Fibroblast of the conjunctiva (primary cell): ENCODE results near the gene ADH6.
"Not testable (repeated sequence)": the region's sequence is repeated elsewhere in the genome, so short reads cannot be mapped to it uniquely, and the experiment has no call there.

Source experiments
- DNase-seq: peaks from one replicate; pipeline ENCODE4 v3.0.0-alpha.2; 2010; ENCODE audit warnings: low read depth

ADH6 gene

DNA sequence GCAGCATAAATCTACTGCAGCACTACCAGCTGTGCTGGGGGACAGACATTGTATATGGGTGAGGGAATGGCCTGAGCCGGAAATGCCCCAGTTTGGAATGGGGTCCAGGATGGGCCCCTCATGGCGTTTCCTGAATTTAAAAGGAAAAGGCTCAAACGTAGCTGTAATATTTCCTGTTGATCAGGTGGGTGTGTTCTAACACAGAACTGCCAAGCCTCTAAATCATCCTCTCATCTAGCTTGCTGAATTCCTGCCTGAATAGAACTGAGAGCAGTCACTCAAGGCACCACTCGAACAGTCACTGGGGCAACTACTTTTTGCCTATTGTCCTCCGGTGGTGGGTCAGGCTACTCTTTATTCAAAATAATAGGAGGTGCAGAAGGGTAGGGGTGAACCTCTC is 28.7 kb downstream of the ADH6 start:
- no peak for DNase-seq

DNA sequence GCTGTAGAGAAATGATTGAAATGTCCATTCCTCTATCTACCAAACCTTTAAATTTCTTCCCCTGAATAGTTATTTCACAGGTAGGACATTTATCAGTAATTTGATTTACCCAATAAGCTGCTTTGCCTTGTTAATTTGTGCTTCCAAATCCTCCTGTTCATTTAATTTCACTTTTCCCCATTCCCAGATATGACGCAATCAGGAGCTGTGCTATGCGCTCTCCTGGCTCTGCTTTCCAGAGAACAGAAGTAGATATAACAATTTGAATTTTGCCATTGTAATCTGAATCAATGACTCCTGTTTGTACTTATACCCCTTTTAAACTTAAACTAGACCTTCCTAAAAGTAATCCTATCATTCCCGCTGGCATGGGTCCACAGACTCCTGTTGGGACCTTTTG is 29.1 kb downstream of the ADH6 start:
- DNase-seq = not testable (repeated sequence)

DNA sequence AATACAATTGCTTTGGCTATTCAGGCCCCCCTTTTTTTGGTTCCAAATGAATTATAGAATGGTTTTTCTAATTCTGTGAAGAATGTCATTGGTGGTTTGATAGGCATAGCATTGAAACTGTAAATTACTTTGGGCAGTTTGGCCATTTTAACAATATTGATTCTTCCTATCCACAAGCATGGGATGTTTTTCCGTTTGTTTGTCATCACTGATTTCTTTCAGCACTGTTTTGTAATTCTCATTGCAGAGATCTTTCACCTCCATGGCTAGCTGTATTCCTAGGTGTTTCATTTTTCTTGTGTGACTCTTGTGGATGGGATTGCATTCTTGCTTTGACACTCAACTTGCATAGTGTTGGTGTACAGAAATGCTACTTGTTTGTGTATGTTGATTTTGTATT is 33.0 kb downstream of the ADH6 start:
- no peak for DNase-seq

DNA sequence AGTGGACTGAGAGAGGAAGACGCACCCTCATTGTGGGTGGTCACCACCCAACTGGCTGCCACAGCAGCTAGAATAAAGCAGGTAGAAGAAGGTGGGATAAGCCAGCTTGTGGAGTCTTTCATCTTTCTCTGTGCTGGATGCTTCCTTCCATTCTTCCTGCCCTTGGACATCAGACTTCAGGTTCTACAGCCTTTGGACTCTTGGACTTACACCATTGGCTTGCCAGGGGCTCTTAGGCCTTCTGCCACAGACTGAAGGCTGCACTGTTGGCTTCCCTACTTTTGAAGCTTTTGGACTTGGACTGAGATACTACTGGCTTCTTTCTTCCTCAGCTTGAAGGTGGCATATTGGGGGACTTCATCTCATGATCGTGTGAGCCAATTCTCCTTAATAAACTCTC is 33.5 kb downstream of the ADH6 start:
- DNase-seq = no peak

DNA sequence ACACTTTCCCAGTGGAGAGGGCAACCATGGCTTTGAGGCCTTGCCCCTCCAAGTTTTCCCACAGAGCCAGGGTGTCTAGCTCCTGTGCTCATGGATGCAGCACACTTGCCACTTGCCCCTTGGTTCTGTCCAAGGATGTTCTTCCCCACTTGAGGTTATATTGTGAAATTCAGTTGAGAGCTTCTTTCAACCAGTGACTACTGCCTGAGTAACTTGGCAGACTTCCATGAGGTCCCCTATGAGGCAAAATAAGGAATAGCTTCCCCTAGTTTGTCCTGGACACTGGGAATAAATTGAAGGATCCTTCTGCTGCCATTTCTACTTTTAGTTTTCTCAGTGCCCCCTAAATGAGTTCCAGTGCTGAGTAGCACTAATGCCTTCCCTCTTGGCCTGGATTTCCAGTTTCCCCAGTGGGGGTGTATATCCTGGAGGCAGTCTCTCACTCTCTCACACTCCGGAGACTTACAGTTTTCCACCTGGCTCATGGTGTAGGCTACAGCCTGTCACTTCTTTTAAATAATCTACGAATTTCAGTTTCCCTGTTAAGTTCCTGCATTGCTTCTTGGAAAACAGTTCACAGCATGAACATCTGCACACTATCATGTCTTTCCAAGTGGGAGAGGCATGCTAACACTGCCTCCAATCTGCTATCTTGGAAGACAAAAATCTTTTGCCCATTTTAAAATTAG is 38.5 kb downstream of the ADH6 start:
- peak; percentile 50 for DNase-seq

DNA sequence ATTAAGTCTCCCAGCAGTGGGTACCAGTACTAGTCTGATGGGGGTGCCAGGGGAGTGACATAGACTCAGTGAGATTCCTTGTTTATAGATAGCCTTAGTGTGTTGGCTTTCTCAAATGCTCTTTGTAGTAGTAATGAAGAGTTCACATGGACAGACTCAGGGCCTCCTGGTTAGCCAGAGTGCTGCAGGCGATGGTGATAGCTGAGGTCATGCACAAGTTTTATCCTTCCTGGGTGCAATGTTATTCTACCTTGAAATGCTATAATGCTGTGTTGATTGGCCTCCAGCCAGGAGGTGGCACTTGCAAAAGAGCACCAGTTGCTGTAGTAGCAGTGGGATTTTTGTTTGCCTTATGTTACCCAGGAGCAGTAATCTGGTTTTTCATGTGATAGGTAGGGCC is 39.4 kb downstream of the ADH6 start:
- DNase-seq = no peak

DNA sequence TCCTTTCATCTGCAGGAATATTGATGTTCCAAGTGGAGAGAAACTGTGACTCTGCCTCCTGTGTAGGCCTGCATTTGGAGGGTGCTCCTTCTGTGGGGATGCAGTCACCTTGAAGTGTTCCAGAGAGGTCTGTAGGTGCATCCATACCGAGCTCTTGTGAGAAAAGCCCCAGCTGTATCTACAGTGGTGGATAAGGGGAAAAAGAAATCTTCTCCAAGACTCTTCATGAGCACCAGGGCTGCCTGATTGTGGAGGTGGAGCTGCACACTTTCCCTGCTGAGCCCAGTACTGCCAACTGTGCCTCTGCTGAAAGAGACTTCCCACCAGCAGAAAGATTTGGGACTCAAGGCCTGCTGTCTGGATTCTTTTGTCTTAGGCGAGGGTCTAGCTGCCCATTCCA is 39.9 kb downstream of the ADH6 start:
- no peak for DNase-seq

DNA sequence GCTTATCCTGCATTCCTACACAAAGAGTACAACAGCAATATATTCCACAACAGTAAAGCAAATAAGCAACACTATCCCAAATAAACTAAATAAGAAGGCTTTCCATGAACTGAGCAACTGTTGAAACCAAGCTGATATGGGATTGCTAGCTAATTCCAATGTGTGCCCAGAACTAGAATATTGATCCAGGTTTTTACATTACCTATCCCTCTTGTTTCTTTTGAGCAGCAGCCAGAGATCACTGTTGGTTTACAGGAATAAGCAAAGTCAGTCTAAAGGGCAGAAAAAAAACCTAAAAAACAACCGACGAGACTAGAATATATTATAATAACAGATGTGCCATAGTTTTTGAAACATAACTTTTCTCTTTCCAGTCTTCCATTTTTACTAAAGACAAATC is 52.5 kb downstream of the ADH6 start:
- no peak for DNase-seq

DNA sequence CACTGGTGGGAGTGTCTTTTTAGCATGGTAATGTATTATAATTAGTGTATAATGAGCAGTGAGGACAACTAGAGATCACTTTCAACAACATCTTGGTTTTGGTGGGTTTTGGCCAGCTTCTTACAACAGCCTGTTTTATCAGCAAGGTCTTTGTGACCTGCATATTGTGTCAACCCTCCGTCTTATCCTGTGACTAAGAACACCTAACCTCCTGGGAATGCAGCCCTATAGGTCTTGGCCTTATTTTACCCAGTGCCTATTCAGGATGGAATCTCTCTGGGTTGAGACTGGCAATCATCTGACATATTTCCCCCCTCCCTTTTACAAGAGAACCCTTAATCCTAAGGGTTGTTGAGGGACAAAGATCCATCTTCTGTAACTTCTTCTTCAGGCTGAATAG is 53.1 kb downstream of the ADH6 start:
- no peak for DNase-seq

DNA sequence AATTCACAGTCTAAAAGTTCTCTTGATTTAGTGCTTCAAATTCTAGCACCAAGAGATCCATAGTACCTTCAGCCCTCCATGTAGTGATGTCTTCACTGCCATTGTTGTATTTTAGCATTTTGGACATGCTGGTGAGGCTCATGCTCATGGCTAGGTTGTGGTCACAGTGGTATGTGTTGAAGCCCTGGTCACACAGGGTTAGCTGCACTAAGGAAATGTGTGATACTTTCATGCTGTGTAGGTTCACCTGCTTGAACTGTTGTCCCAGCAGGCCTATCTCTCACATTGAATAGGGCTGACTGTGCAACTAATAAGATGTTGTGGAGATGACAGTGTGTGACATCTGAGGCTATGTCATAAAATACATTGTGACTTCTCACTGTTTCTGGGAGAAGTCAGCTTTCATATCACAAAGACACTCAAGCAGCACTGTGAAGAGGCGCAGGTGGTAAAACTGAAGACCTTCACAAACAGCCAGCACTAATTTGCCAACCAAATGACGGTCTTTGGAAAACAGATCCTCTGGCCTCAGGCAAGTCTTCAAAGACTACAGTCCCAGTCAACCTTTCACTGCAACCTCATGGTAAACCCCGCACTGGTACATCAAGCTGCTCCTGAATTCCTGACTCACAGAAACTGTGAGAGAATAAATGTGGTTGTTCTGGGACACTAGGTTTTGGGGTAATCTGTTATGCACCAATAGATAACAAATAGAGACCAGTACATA is 57.5 kb downstream of the ADH6 start:
- DNase-seq = no peak

DNA sequence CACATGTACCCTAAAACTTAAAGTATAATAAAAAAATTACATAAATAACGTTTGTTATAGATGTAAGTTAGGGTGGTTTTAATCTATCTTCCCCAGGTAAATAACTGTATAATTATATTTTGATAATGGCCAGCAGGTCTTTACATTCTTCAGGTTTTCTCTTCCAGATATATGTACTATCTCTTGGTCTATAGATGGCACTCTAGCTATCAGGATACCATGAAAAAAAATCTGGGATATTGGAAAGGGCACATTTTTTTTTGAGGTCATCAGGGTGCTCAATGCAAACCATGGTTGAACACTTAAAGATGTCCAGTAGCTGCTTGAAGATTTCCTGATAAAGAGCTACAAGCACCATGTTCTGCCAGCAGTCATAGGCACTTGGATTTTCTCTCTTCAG is 59.3 kb downstream of the ADH6 start:
- peak; percentile 3 for DNase-seq

DNA sequence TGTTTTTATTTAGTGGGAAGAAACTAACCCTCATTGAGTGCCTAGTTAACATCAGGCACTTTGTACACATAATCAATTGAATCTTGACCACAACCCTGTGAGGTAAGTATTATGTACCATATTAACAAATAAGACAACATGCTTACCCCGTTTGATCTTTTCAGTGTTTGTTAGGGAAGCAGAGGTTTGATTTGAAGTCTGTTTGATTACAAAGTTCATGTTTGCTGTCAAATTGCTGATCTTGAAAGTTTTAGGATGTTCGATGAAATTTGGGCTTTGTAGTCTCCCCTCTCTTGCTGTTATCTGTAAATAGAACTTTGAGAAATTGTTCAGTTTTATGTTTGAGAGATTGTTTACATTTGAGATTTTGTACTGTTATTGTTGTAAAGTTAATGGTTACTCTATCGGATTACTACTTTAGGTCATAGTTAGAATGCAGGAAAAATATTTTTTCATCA is 61.5 kb downstream of the ADH6 start:
- DNase-seq = no peak

DNA sequence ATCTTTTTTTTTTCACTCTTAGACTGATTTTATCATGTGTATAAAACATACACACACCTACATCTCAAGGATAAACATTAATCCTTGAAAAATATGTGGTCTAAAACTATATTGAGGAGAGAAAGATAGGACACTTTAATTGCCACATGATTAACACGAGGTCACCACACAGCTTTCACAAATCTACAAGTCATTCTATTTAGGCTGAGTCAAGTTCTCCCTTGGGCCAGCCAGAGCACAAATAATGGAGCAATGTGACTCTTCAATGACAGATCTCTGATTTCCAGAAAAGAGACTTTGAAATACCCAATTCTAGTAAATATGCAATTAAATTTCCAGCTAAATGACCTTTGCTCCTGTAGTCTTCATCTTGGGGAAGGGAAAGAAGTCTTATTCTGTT is 62.1 kb downstream of the ADH6 start:
- no peak for DNase-seq

DNA sequence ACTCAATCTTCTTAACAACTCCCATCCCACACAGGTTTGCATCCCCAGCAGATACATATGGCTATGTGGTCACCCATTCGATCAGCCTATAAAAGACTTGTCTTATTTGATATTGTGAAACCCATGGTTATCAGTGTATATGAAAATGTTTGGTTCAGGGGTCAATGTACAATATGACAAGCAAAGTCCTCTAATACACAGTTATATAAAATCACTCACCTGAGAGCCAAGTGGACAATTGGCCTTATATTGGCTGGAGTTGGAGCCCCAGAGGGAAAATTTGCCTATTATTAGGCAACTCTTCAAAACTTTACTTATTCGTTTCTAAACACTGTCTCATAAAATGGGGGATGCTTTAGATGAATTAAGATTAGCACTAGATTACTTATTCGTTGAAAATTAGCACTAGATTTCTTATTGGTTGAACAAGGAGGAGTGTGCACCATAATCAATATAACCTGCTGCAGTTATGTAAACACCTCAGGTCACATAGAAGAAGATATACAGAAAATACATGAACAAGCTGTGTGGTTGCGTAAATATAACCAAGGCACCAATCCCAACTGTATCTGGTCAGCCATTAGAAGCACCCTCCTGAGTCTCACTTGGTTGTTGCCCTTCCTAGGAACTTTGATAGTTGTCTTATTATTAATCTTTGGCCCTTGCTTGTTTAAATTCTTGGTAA is 64.2 kb downstream of the ADH6 start:
- no peak for DNase-seq
